K562 (cell line): ENCODE measurements around the gene PRXL2B. TPM values are rescaled to one million over a fixed set of nuclear protein-coding genes. Genes with fewer than 3 reads are reported as not detected.

ENCODE experiments used
- BDP1 ChIP-seq: IDR thresholded peaks from 3 replicates; pipeline ENCODE4 v1.6.1; 2011; ENCODE audit not compliant: insufficient read length, insufficient read depth
- CBFA2T3 ChIP-seq: fragments of 450-650 bp; IDR thresholded peaks from 2 replicates; pipeline ENCODE4 v1.6.1; 2017
- CXXC5 ChIP-seq: fragments of 250-450 bp; sonication (Bioruptor Pico); IDR thresholded peaks from 2 replicates; pipeline ENCODE4 v1.8.0; 2022; ENCODE audit warnings: inconsistent platforms, mild to moderate bottlenecking, moderate library complexity
- ETV1 ChIP-seq: fragments of 450-650 bp; conservative IDR thresholded peaks from 2 replicates; pipeline ENCODE4 v1.6.1; 2016; ENCODE audit warnings: missing genetic modification characterization, control low read depth, low read depth, missing compliant biosample characterization
- FOXM1 ChIP-seq, 2 experiments: fragments of 450-650 bp in 1 of 2; sonication (generic) in 1 of 2; formaldehyde crosslinking in 1 of 2; IDR thresholded peaks; 2 replicates each; pipeline versions ENCODE4 v1.6.1 to v1.9.0; 2017 to 2022; ENCODE audit warnings: low read depth in 2 of 2, mild to moderate bottlenecking in 2 of 2, missing genetic modification reagents in 1 of 2, moderate library complexity in 1 of 2
- GABPB1 ChIP-seq: sonication (generic); formaldehyde crosslinking; IDR thresholded peaks from 2 replicates; pipeline ENCODE4 v1.8.0; 2022; ENCODE audit warnings: mild to moderate bottlenecking, missing genetic modification reagents
- HNRNPL ChIP-seq: fragments of 200-400 bp; formaldehyde crosslinking; IDR thresholded peaks from 2 replicates; pipeline ENCODE4 v1.6.1; 2017; ENCODE audit warnings: low read depth, mild to moderate bottlenecking, low read length
- MTA2 ChIP-seq: fragments of 450-650 bp; IDR thresholded peaks from 2 replicates; pipeline ENCODE4 v1.6.1; 2016; ENCODE audit warnings: low read depth
- POLR2A ChIP-seq: fragments of 450-650 bp; conservative IDR thresholded peaks from 2 replicates; pipeline ENCODE4 v1.6.1; 2016
- RBBP5 ChIP-seq: fragments of 200-600 bp; sonication (generic); IDR thresholded peaks from 2 replicates; pipeline ENCODE4 v1.6.1; 2012; ENCODE audit warnings: borderline replicate concordance, mild to moderate bottlenecking, low read length, control low read depth, inconsistent platforms; ENCODE audit not compliant: insufficient read depth, poor library complexity, severe bottlenecking
- RBM25 ChIP-seq: fragments of 200-400 bp; formaldehyde crosslinking; IDR thresholded peaks from 2 replicates; pipeline ENCODE4 v1.6.1; 2018; ENCODE audit warnings: low read length, low read depth, moderate library complexity; ENCODE audit not compliant: severe bottlenecking
- ZNF561 ChIP-seq: fragments of 450-650 bp; formaldehyde crosslinking; conservative IDR thresholded peaks from 2 replicates; pipeline ENCODE4 v1.4.0; 2020; ENCODE audit warnings: mild to moderate bottlenecking, moderate library complexity
- polyA plus RNA-seq, 8 experiments: library from polyadenylated mRNA; depleted of rRNA in 4 of 8; stranded (reverse) in 5 of 8; unstranded in 3 of 8; fragments of >200 nt; fragmentation: Nextera tagmentation in 2 of 8; fragmentation: Illumina TruSeq in 1 of 8; extraction: Ambion mirVana in 2 of 8; extraction: Trizol in 1 of 8; gene quantifications; 2 replicates each; pipeline versions ENCODE4 v1.2.1 to v1.2.3, GENCODE V29; 2011 to 2014; ENCODE audit warnings: inconsistent platforms in 1 of 8, missing spikeins in 1 of 8
- total RNA-seq, 7 experiments: library from RNA; depleted of rRNA in 6 of 7; stranded (reverse); fragments of >200 nt in 6 of 7; fragmentation: Illumina TruSeq in 2 of 7; extraction: Trizol in 2 of 7; gene quantifications; 2 replicates each; pipeline versions ENCODE4 v1.2.1 to v1.2.3, GENCODE V29; 2011 to 2021; ENCODE audit warnings: low replicate concordance in 1 of 7
- TF ChIP-seq, protein P1 (sequence below): sonication (generic); formaldehyde crosslinking; IDR thresholded peaks from 2 replicates; pipeline ENCODE4 v1.8.0; 2022; ENCODE audit warnings: mild to moderate bottlenecking, missing genetic modification reagents
- TF ChIP-seq, protein P2 (sequence below), 2 experiments: IDR thresholded peaks; 2 replicates each; pipeline ENCODE4 v1.6.1; 2011; ENCODE audit warnings: borderline replicate concordance in 1 of 2, control low read depth in 1 of 2, low read depth in 1 of 2, low read length in 1 of 2, mild to moderate bottlenecking in 1 of 2, mixed read lengths in 1 of 2, moderate library complexity in 1 of 2; ENCODE audit not compliant: insufficient read depth in 1 of 2, insufficient read length in 1 of 2, poor library complexity in 1 of 2, severe bottlenecking in 1 of 2; ENCODE audit errors: extremely low read depth in 1 of 2
- TF ChIP-seq, protein P3 (sequence below): fragments of 450-650 bp; IDR thresholded peaks from 2 replicates; pipeline ENCODE4 v1.6.1; 2018; ENCODE audit not compliant: partially characterized antibody

PRXL2B gene
- total and polyA plus RNA-seq, 9 of the 15 experiments (the other 6 are each of a cell fraction or from before 2014, with no cell fraction given), result 0.99 to 25.3 (median 11.8) TPM

DNA sequence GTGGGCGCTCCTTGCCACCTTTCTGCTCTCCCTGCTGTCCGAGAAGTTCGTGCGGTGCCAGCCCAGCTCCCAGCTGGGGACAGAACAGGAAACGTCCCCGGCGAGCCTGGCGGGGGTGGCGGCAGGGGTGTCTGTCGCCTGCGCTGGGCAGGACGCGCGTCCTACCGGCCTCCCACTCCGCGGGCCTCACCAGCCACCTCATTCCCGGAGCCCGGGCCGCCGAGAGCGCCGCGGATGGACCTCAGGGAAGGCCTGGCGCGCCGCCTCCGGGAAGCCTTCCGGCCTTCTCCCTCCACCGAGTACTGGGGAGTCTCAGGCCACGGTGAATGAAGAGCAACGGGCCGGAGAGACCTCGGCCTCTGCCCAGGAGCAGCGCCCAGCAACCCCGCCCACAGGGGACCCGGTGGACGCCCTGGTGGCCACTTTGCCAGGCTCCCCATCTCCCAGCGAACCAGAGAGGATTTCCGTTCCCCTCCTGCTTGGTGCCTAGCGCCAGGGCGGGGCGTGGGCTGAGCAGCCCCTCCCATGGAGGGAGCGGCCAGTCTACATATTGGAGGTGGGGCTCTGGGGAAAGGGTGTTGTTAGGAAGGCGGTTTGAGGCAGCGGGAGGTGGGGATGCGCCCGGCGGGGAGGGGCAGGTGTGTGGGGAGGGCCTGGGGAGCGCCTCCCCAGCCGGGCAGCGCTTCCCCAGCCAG lies 39.9 kb upstream of the PRXL2B start (continued):
- TF ChIP-seq, protein P1, sequence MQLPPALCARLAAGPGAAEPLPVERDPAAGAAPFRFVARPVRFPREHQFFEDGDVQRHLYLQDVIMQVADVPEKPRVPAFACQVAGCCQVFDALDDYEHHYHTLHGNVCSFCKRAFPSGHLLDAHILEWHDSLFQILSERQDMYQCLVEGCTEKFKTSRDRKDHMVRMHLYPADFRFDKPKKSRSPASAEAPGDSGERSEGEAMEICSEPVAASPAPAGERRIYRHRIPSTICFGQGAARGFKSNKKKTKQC (CRISPR knock-in tag), result 0 out of 2 replicates have a peak, but pooled peaks have one; percentile 61
- 0 out of 2 replicates have a peak, but pooled peaks have one; percentile 32 for TF ChIP-seq CBFA2T3
- TF ChIP-seq ETV1, result peak; percentile 78
- TF ChIP-seq RBM25, result peak; percentile 97
- TF ChIP-seq BDP1, result no peak
- TF ChIP-seq FOXM1 (IDR thresholded peaks at IDR 0.05; ENCODE audit: low read depth), result no peak
- TF ChIP-seq FOXM1 (CRISPR knock-in tag; IDR thresholded peaks at IDR 0.05; ENCODE audit: low read depth), result peak; percentile 73; the same call in 1 of the 2 replicates
- no peak for TF ChIP-seq ZNF561
- peak; percentile 89 for TF ChIP-seq HNRNPL
- 0 out of 2 replicates have a peak, but pooled peaks have one; percentile 3 for TF ChIP-seq MTA2
- TF ChIP-seq, protein P2, sequence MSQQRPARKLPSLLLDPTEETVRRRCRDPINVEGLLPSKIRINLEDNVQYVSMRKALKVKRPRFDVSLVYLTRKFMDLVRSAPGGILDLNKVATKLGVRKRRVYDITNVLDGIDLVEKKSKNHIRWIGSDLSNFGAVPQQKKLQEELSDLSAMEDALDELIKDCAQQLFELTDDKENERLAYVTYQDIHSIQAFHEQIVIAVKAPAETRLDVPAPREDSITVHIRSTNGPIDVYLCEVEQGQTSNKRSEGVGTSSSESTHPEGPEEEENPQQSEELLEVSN (IDR thresholded peaks at IDR 0.05; ENCODE audit: borderline replicate concordance in 1 of 2, extremely low read depth in 1 of 2, insufficient read depth in 1 of 2, insufficient read length in 1 of 2, low read depth in 1 of 2, low read length in 1 of 2, poor library complexity in 1 of 2, severe bottlenecking in 1 of 2), result peak in 1 of 2 experiments; percentile 23
- TF ChIP-seq, protein P3, sequence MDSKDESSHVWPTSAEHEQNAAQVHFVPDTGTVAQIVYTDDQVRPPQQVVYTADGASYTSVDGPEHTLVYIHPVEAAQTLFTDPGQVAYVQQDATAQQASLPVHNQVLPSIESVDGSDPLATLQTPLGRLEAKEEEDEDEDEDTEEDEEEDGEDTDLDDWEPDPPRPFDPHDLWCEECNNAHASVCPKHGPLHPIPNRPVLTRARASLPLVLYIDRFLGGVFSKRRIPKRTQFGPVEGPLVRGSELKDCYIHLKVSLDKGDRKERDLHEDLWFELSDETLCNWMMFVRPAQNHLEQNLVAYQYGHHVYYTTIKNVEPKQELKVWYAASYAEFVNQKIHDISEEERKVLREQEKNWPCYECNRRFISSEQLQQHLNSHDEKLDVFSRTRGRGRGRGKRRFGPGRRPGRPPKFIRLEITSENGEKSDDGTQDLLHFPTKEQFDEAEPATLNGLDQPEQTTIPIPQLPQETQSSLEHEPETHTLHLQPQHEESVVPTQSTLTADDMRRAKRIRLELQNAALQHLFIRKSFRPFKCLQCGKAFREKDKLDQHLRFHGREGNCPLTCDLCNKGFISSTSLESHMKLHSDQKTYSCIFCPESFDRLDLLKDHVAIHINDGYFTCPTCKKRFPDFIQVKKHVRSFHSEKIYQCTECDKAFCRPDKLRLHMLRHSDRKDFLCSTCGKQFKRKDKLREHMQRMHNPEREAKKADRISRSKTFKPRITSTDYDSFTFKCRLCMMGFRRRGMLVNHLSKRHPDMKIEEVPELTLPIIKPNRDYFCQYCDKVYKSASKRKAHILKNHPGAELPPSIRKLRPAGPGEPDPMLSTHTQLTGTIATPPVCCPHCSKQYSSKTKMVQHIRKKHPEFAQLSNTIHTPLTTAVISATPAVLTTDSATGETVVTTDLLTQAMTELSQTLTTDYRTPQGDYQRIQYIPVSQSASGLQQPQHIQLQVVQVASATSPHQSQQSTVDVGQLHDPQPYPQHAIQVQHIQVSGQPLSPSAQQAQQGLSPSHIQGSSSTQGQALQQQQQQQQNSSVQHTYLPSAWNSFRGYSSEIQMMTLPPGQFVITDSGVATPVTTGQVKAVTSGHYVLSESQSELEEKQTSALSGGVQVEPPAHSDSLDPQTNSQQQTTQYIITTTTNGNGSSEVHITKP, result peak; percentile 45
- 0 out of 2 replicates have a peak, but pooled peaks have one; percentile 10 for TF ChIP-seq GABPB1 (CRISPR knock-in tag)
- 0 out of 2 replicates have a peak, but pooled peaks have one; percentile 48 for TF ChIP-seq CXXC5 (CRISPR knock-in tag)
- TF ChIP-seq POLR2A, result 0 out of 2 replicates have a peak, but pooled peaks have one; percentile 66
- peak; percentile 51 for TF ChIP-seq RBBP5
